Measurements from ENCODE around the gene OR2AG2.

Gene OR2AG2

GRCh38 chr11:6794639-6795038 is 22.9 kb upstream of the OR2AG2 start:
- no peak for DNase-seq (ENCODE audit: low read depth)
- no peak for TF ChIP-seq CTCF (IDR thresholded peaks at IDR 0.05; ENCODE audit: control insufficient read depth, extremely low read depth, insufficient read depth)
- H3K4me3 ChIP-seq (ENCODE audit: low read depth, low read length), result no peak overlapping the region

GRCh38 chr11:6790546-6790945 is 18.8 kb upstream of the OR2AG2 start:
- no peak overlapping the region for H3K4me3 ChIP-seq (ENCODE audit: low read depth, low read length)
- no peak for DNase-seq (ENCODE audit: low read depth)
- TF ChIP-seq CTCF (IDR thresholded peaks at IDR 0.05; ENCODE audit: control insufficient read depth, extremely low read depth, insufficient read depth), result no peak

GRCh38 chr11:6782720-6783119 is 10.9 kb upstream of the OR2AG2 start, which contains the start of gene OR2AG1:
OR2AG1 (plus strand) TSS chr11:6783020; CDS start chr11:6785038, 2,018 bp downstream.
- no peak for TF ChIP-seq CTCF (IDR thresholded peaks at IDR 0.05; ENCODE audit: control insufficient read depth, extremely low read depth, insufficient read depth)

GRCh38 chr11:6780829-6781228 is 9.1 kb upstream of the OR2AG2 start:
- TF ChIP-seq CTCF (IDR thresholded peaks at IDR 0.05; ENCODE audit: control insufficient read depth, extremely low read depth, insufficient read depth), result no peak
- H3K4me3 ChIP-seq (ENCODE audit: low read depth, low read length), result no peak overlapping the region
- no peak for DNase-seq (ENCODE audit: low read depth)

More at GRCh38 chr11:6782720-6783119, 10.9 kb upstream of the OR2AG2 start, which contains the start of gene OR2AG1:
- no peak within 1 kb of the TSS for H3K4me3 ChIP-seq (ENCODE audit: low read depth, low read length)
- no peak for DNase-seq (ENCODE audit: low read depth)

- no peak overlapping the region for H3K4me3 ChIP-seq (ENCODE audit: low read depth, low read length)
- DNase-seq (ENCODE audit: low read depth), result no peak
- no peak for TF ChIP-seq CTCF (IDR thresholded peaks at IDR 0.05; ENCODE audit: control insufficient read depth, extremely low read depth, insufficient read depth)
Measured at GRCh38 chr11:6778518-6778917, 6.7 kb upstream of the OR2AG2 start.

- H3K4me3 ChIP-seq (ENCODE audit: low read depth, low read length), result no peak overlapping the region
- peak; percentile 78 for TF ChIP-seq CTCF (IDR thresholded peaks at IDR 0.05; ENCODE audit: control insufficient read depth, extremely low read depth, insufficient read depth)
- DNase-seq (ENCODE audit: low read depth), result peak; percentile 22
Measured at GRCh38 chr11:6757373-6757967, 14.3 kb downstream of the OR2AG2 start.

- TF ChIP-seq CTCF (IDR thresholded peaks at IDR 0.05; ENCODE audit: control insufficient read depth, extremely low read depth, insufficient read depth), result no peak
- no peak overlapping the region for H3K4me3 ChIP-seq (ENCODE audit: low read depth, low read length)
- no peak for DNase-seq (ENCODE audit: low read depth)
Measured at GRCh38 chr11:6755953-6756347, 15.8 kb downstream of the OR2AG2 start.
